Esophagus squamous epithelium (tissue), 5 donors: Measurements from ENCODE around the gene LAMA1. TPM values are rescaled to one million over a fixed set of nuclear protein-coding genes. Genes with fewer than 3 reads are reported as not detected.

ENCODE experiments used
- DNase-seq: peaks from one replicate; lab custom pipeline; 2025; lab: John Stamatoyannopoulos, UW
- H3K27ac ChIP-seq, 4 donors: fragments of 200-600 bp; sonication (generic); one replicate each; pipeline ENCODE4 v1.5.1; 2016 to 2019; ENCODE audit warnings: mild to moderate bottlenecking in 1 of 4
- H3K27me3 ChIP-seq, 4 donors: fragments of 200-600 bp; sonication (generic); 1 replicate in 3 of 4; 2 replicates in 1 of 4; pipeline versions ENCODE4 v1.5.1 to v1.6.0; 2017 to 2021; ENCODE audit warnings: antibody characterized with exemption in 1 of 4
- H3K36me3 ChIP-seq, 3 donors: fragments of 200-600 bp; sonication (generic); one replicate each; pipeline ENCODE4 v1.5.1; 2016 to 2019
- H3K4me1 ChIP-seq, 3 donors: fragments of 200-600 bp; sonication (generic); one replicate each; pipeline ENCODE4 v1.5.1; 2017 to 2019
- H3K4me3 ChIP-seq, 4 donors: fragments of 200-600 bp; sonication (generic); 1 replicate in 3 of 4; 2 replicates in 1 of 4; pipeline ENCODE4 v1.5.1; 2016 to 2019; ENCODE audit warnings: mild to moderate bottlenecking in 2 of 4, moderate library complexity in 1 of 4
- H3K9me3 ChIP-seq, 3 donors: fragments of 200-600 bp; sonication (generic); one replicate each; pipeline ENCODE4 v1.5.1; 2016 to 2019
- CTCF ChIP-seq, 6 experiments: fragments of 450-650 bp in 4 of 6; fragments of 200-600 bp in 2 of 6; sonication (generic) in 2 of 6; IDR thresholded peaks; one replicate each; pipeline ENCODE4 v1.5.1; 2016 to 2019; ENCODE audit warnings: antibody characterized with exemption in 6 of 6, mild to moderate bottlenecking in 4 of 6, moderate library complexity in 4 of 6
- POLR2A ChIP-seq, 4 donors: fragments of 450-650 bp; IDR thresholded peaks; one replicate each; pipeline ENCODE4 v1.6.1; 2017; ENCODE audit warnings: antibody characterized with exemption in 4 of 4, mild to moderate bottlenecking in 4 of 4, moderate library complexity in 3 of 4
- WGBS, 2 donors: methylation state at CpG; one replicate each; pipeline ENCODE4 v1.1.5; 2018; 5-methylcytosine and 5-hydroxymethylcytosine counted together
- intact Hi-C: fragments of 100-400 bp; cut with DNase I; formaldehyde crosslinking; loops from one replicate; pipeline ENCODE4 v1.15.0; 2022
- total RNA-seq, 4 donors: library from RNA; depleted of rRNA; stranded (reverse); fragments of >200 nt; gene quantifications; one replicate each; pipeline ENCODE4 v1.1.0, GENCODE V29; 2016
- donor health status: DM: yes; HTN: yes; CAD: no.

Gene LAMA1
- total RNA-seq, 4 donors from 2014 or later, result 0.08 to 2.7 (median 1.6) TPM

GRCh38 chr18:6951336-6952090 is 166.1 kb downstream of the LAMA1 start:
- WGBS, 2 donors, result 78 to 83% methylated on average over 16 to 17 of the region's 17 CpGs
- Histone ChIP-seq H3K27me3 (no peaks in the 10 kb centered on the region), H3K36me3 (no peaks in the 10 kb centered on the region), H3K27ac (no peak overlapping the region), H3K9me3 (no peaks in the 10 kb centered on the region), H3K4me3 (no peak overlapping the region), H3K4me1 (no peaks in the 10 kb centered on the region)
- no peak for TF ChIP-seq CTCF (IDR thresholded peaks at IDR 0.05)
- TF ChIP-seq POLR2A (IDR thresholded peaks at IDR 0.05), result no peak
- intact Hi-C loops, result no loop called here
- DNase-seq, result no peak

DNA sequence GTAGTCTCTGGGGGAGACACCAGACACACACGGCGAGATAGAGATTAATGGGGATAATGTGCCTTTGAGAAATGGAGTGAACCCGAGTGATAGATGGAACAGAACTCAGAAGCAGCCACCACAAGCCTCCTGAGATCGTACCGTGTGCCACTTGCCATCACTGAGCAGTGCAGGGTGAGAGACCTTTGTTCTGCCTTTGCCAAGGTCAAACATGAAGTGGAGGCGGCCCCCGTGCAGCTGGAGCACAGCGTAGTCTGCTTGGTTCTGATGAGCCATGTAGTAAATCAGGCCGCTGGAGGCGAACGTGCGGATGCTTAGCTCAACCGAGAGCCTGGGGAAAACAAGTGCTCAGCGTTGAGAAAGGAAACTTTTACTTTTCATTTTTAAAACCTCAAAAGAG is 167.0 kb downstream of the LAMA1 start:
- Histone ChIP-seq H3K27ac (no peak overlapping the region), H3K36me3 (no peaks in the 10 kb centered on the region), H3K4me1 (no peaks in the 10 kb centered on the region), H3K27me3 (no peaks in the 10 kb centered on the region), H3K4me3 (no peak overlapping the region), H3K9me3 (no peaks in the 10 kb centered on the region)
- no peak for DNase-seq
- 87 to 88% methylated on average over 9 to 13 of the region's 14 CpGs for WGBS, 2 donors
- intact Hi-C loops, result no loop called here
- TF ChIP-seq POLR2A (IDR thresholded peaks at IDR 0.05), result no peak
- TF ChIP-seq CTCF (IDR thresholded peaks at IDR 0.05), result no peak

DNA sequence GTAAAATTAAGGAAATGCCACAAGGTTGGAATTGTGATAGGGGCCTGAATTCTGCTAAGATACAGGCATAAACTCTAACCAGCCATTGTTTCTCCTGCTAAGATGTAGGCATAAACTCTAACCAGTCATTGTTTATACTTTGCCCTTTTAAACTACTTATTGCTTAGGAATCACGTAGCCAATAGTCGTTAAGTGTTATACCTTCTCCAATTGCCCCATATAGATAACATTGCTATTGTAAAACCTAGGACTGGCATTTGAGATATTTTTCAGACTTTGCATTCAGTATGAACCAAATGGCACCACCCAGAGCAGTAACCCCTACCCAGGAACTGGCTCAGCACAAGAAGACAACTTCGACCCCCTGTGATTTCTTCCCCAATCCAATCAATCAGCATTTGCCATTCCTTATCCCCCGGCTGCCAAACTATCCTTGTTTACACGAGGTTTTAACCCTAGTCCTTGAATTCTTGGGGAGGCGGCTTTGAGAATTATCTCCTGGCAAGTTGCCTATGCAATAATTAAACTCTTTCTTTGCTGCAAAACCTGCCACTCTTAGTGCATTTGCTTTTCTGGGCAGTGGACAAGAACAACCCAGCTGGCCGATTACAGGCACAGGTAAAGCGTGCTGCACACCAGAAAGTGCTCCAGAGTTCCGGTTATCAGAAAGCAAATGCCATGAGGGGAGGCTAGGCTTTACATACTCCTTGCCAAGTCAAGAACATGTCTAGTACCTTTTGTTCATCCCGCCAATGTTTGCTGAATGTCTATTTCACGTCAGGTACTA is 167.6 kb downstream of the LAMA1 start:
- intact Hi-C loops, result no loop called here
- Histone ChIP-seq H3K4me1 (no peaks in the 10 kb centered on the region), H3K27ac (no peak overlapping the region), H3K27me3 (no peaks in the 10 kb centered on the region), H3K4me3 (no peak overlapping the region), H3K9me3 (no peaks in the 10 kb centered on the region), H3K36me3 (no peaks in the 10 kb centered on the region)
- 59 to 62% methylated on average over 8 of the region's 11 CpGs for WGBS, 2 donors
- TF ChIP-seq POLR2A (IDR thresholded peaks at IDR 0.05), result no peak
- TF ChIP-seq CTCF (IDR thresholded peaks at IDR 0.05), result no peak
- no peak for DNase-seq

DNA sequence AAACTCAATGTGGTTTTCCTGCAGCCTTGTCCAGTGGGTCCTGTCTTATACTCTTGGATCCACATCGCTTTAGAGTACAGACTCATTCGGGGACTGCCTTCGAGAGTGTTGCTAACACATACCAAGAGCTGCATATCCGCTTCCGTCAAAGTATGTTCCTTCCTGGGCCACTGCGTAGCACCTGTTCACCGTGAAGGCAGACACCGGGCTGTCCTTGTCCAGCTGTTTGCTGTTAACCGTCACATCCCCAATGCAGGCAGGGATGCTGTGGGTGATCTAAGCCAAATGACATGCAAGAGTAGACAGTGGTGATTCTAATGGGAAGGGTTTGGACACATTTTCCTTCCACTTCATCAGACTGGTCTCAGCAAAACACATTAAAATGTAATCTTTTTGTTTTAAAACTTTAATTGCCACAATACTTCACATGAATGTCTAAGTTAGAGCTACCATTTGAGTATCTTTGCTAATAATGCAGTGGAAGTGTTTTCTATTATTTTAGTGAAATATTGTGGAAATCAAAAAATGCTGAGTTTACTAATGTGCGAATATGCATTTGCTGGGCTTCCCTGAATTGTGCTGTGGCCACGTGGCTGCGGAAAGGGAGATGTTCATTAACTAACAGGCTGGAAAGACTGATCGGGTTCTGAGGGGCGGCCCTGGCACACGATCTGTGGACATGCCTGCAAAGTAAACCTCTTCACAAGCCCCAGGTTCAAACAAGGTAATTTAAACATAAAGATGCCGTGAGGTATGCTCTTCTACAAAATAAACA is 169.1 kb downstream of the LAMA1 start:
- DNase-seq, result no peak
- WGBS, 2 donors, result 81 to 87% methylated on average over 14 to 16 of the region's 16 CpGs
- Histone ChIP-seq H3K36me3 (no peaks in the 10 kb centered on the region), H3K4me1 (no peaks in the 10 kb centered on the region), H3K27me3 (no peaks in the 10 kb centered on the region), H3K9me3 (no peaks in the 10 kb centered on the region), H3K27ac (no peak overlapping the region), H3K4me3 (no peak overlapping the region)
- intact Hi-C loops, result no loop called here
- no peak for TF ChIP-seq POLR2A (IDR thresholded peaks at IDR 0.05)
- TF ChIP-seq CTCF (IDR thresholded peaks at IDR 0.05), result no peak
